Suprapubic skin (tissue), 3 donors: Measurements from ENCODE around the gene PDE11A.

Experiments
- POLR2AphosphoS5 ChIP-seq, 3 donors: sonication (generic); formaldehyde crosslinking; IDR thresholded peaks; one replicate each; pipeline ENCODE4 v1.6.1; 2017; ENCODE audit warnings: antibody characterized with exemption in 3 of 3
- TF ChIP-seq, protein P1 (sequence below), 2 donors: fragments of 200-600 bp in 1 of 2; fragments of 450-650 bp in 1 of 2; sonication (generic) in 1 of 2; IDR thresholded peaks; one replicate each; pipeline ENCODE4 v1.5.1; 2016 to 2019; ENCODE audit warnings: antibody characterized with exemption in 2 of 2, mild to moderate bottlenecking in 1 of 2, moderate library complexity in 1 of 2

DNA sequence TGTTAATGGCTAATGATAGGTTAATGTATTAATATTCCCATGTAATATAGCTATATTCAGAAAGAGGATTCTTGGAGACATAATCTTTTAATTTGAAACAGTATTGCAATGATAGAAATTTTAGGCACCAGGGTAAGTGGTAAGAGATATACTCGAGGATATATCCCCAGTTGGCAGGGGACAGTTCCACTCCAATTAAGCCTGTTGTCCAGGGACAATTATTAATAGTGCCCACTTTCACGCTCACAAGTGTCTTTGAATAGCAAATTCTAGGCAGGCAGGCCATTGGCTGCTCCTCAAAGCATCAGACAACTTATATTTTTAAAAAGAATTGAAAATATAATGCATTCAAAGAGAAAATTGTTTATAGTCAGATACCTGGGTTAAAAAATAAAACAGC, 190.7 kb downstream of the PDE11A start:
- TF ChIP-seq, protein P1, sequence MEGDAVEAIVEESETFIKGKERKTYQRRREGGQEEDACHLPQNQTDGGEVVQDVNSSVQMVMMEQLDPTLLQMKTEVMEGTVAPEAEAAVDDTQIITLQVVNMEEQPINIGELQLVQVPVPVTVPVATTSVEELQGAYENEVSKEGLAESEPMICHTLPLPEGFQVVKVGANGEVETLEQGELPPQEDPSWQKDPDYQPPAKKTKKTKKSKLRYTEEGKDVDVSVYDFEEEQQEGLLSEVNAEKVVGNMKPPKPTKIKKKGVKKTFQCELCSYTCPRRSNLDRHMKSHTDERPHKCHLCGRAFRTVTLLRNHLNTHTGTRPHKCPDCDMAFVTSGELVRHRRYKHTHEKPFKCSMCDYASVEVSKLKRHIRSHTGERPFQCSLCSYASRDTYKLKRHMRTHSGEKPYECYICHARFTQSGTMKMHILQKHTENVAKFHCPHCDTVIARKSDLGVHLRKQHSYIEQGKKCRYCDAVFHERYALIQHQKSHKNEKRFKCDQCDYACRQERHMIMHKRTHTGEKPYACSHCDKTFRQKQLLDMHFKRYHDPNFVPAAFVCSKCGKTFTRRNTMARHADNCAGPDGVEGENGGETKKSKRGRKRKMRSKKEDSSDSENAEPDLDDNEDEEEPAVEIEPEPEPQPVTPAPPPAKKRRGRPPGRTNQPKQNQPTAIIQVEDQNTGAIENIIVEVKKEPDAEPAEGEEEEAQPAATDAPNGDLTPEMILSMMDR (IDR thresholded peaks at IDR 0.05) = no peak
- no peak for TF ChIP-seq POLR2AphosphoS5 (IDR thresholded peaks at IDR 0.05)
